K562 (cell line): ENCODE data around the gene CD4. TPM values are rescaled to one million over a fixed set of nuclear protein-coding genes. Genes with fewer than 3 reads are reported as not detected.

ENCODE experiments used
- ATF1 ChIP-seq, 2 experiments: fragments of 450-650 bp in 1 of 2; IDR thresholded peaks; 2 replicates each; pipeline ENCODE4 v1.6.1; 2016; ENCODE audit warnings: missing compliant biosample characterization in 1 of 2, missing genetic modification characterization in 1 of 2
- CTBP1 ChIP-seq: fragments of 450-650 bp; IDR thresholded peaks from 2 replicates; pipeline ENCODE4 v1.6.1; 2016; ENCODE audit warnings: borderline replicate concordance
- EHMT2 ChIP-seq: fragments of 450-650 bp; IDR thresholded peaks from 2 replicates; pipeline ENCODE4 v1.6.1; 2018; ENCODE audit warnings: antibody characterized with exemption
- FOXK2 ChIP-seq, 2 experiments: fragments of 450-650 bp; IDR thresholded peaks in 1 of 2; conservative IDR thresholded peaks in 1 of 2; 2 replicates each; pipeline ENCODE4 v1.6.1; 2016; ENCODE audit warnings: low read depth in 2 of 2, mild to moderate bottlenecking in 1 of 2
- GABPB1 ChIP-seq: sonication (generic); formaldehyde crosslinking; IDR thresholded peaks from 2 replicates; pipeline ENCODE4 v1.8.0; 2022; ENCODE audit warnings: mild to moderate bottlenecking, missing genetic modification reagents
- IRF2 ChIP-seq: sonication (generic); formaldehyde crosslinking; IDR thresholded peaks from 2 replicates; pipeline ENCODE4 v1.8.1; 2022; ENCODE audit warnings: mild to moderate bottlenecking, missing genetic modification reagents
- NCOA1 ChIP-seq: fragments of 450-650 bp; IDR thresholded peaks from 2 replicates; pipeline ENCODE4 v1.6.1; 2016; ENCODE audit warnings: low read depth
- NR2C2 ChIP-seq, 2 experiments: fragments of 200-800 bp in 1 of 2; sonication (Bioruptor generic) in 1 of 2; sonication (generic) in 1 of 2; formaldehyde crosslinking in 1 of 2; IDR thresholded peaks; 2 replicates each; pipeline versions ENCODE4 v1.6.1 to v1.8.0; 2016 to 2022; ENCODE audit warnings: mild to moderate bottlenecking in 1 of 2, missing compliant biosample characterization in 1 of 2, missing genetic modification characterization in 1 of 2, missing genetic modification reagents in 1 of 2
- PYGO2 ChIP-seq: fragments of 450-650 bp; IDR thresholded peaks from 2 replicates; pipeline ENCODE4 v1.6.1; 2016; ENCODE audit warnings: mild to moderate bottlenecking, missing genetic modification characterization, moderate library complexity, missing compliant biosample characterization
- SMARCA5 ChIP-seq: fragments of 450-650 bp; IDR thresholded peaks from 2 replicates; pipeline ENCODE4 v1.6.1; 2016
- SUPT5H ChIP-seq: fragments of 450-650 bp; IDR thresholded peaks from 2 replicates; pipeline ENCODE4 v1.6.1; 2016
- TOE1 ChIP-seq, 2 experiments: fragments of 450-650 bp in 1 of 2; sonication (generic) in 1 of 2; formaldehyde crosslinking in 1 of 2; IDR thresholded peaks; 2 replicates each; pipeline versions ENCODE4 v1.7.1 to v1.8.0; 2016 to 2022; ENCODE audit warnings: borderline replicate concordance in 2 of 2, mild to moderate bottlenecking in 2 of 2, antibody characterized with exemption in 1 of 2, inconsistent platforms in 1 of 2, low read depth in 1 of 2, missing genetic modification reagents in 1 of 2, moderate library complexity in 1 of 2
- ZFX ChIP-seq: sonication (generic); formaldehyde crosslinking; IDR thresholded peaks from 2 replicates; pipeline ENCODE4 v1.8.0; 2022; ENCODE audit warnings: mild to moderate bottlenecking, missing genetic modification reagents, moderate library complexity
- ZKSCAN3 ChIP-seq: fragments of 250-450 bp; sonication (Bioruptor Pico); IDR thresholded peaks from 2 replicates; pipeline ENCODE4 v1.4.0; 2020
- ZNF263 ChIP-seq: sonication (generic); formaldehyde crosslinking; IDR thresholded peaks from 2 replicates; pipeline ENCODE4 v1.8.0; 2022; ENCODE audit warnings: mild to moderate bottlenecking, missing genetic modification reagents, borderline replicate concordance
- ZNF766 ChIP-seq: fragments of 200-800 bp; sonication (Bioruptor generic); conservative IDR thresholded peaks from 2 replicates; pipeline ENCODE4 v1.6.1; 2016; ENCODE audit warnings: missing genetic modification characterization, missing compliant biosample characterization
- polyA plus RNA-seq, 8 experiments: library from polyadenylated mRNA; depleted of rRNA in 4 of 8; stranded (reverse) in 5 of 8; unstranded in 3 of 8; fragments of >200 nt; fragmentation: Nextera tagmentation in 2 of 8; fragmentation: Illumina TruSeq in 1 of 8; extraction: Ambion mirVana in 2 of 8; extraction: Trizol in 1 of 8; gene quantifications; 2 replicates each; pipeline versions ENCODE4 v1.2.1 to v1.2.3, GENCODE V29; 2011 to 2014; ENCODE audit warnings: inconsistent platforms in 1 of 8, missing spikeins in 1 of 8
- total RNA-seq, 7 experiments: library from RNA; depleted of rRNA in 6 of 7; stranded (reverse); fragments of >200 nt in 6 of 7; fragmentation: Illumina TruSeq in 2 of 7; extraction: Trizol in 2 of 7; gene quantifications; 2 replicates each; pipeline versions ENCODE4 v1.2.1 to v1.2.3, GENCODE V29; 2011 to 2021; ENCODE audit warnings: low replicate concordance in 1 of 7
- TF ChIP-seq, protein P1 (sequence below): sonication (generic); formaldehyde crosslinking; IDR thresholded peaks from 2 replicates; pipeline ENCODE4 v1.8.1; 2023; ENCODE audit warnings: mild to moderate bottlenecking, missing genetic modification reagents
- TF ChIP-seq, protein P2 (sequence below): fragments of 250-450 bp; sonication (Bioruptor Pico); IDR thresholded peaks from 2 replicates; pipeline ENCODE4 v1.4.0; 2020
- TF ChIP-seq, protein P3 (sequence below), 2 experiments: fragments of 150-350 bp in 1 of 2; IDR thresholded peaks; 2 replicates each; pipeline ENCODE4 v1.6.1; 2012 to 2016; ENCODE audit warnings: low read depth in 2 of 2, low read length in 2 of 2, mild to moderate bottlenecking in 1 of 2, moderate library complexity in 1 of 2

Gene CD4
- total and polyA plus RNA-seq, 9 of the 15 experiments (the other 6 are each of a cell fraction or from before 2014, with no cell fraction given): 0.06 to 0.27 (median 0.09) TPM; not detected in 5

- TF ChIP-seq FOXK2 (conservative IDR thresholded peaks at IDR 0.05 in 1 of 2, IDR thresholded peaks at IDR 0.05 in 1 of 2; ENCODE audit: low read depth in 2 of 2) (no peak), ZNF263 (peak; percentile 77; the same call in 1 of the 2 replicates), SUPT5H (peak; percentile 90), ZFX (CRISPR knock-in tag) (peak; percentile 95), NR2C2 (CRISPR knock-in tag; IDR thresholded peaks at IDR 0.05) (no peak), NR2C2 (tag; IDR thresholded peaks at IDR 0.05) (peak; percentile 64; the same call in 1 of the 2 replicates), ZNF766 (no peak), SMARCA5 (0 out of 2 replicates have a peak, but pooled peaks have one; percentile 24), ATF1 (CRISPR knock-in tag; IDR thresholded peaks at IDR 0.05) (no peak; the same call in 1 of the 2 replicates), ATF1 (tag; IDR thresholded peaks at IDR 0.05) (peak; percentile 97), GABPB1 (peak; percentile 93), ZKSCAN3 (CRISPR knock-in tag) (no peak), CTBP1 (no peak), IRF2 (CRISPR knock-in tag) (no peak), EHMT2 (no peak), NCOA1 (peak; percentile 16; the same call in 1 of the 2 replicates), TOE1 (IDR thresholded peaks at IDR 0.05; ENCODE audit: borderline replicate concordance) (peak; percentile 66; the same call in 1 of the 2 replicates), TOE1 (CRISPR knock-in tag; IDR thresholded peaks at IDR 0.05; ENCODE audit: borderline replicate concordance, low read depth) (no peak), PYGO2 (tag) (no peak; the same call in 1 of the 2 replicates)
- TF ChIP-seq, protein P1, sequence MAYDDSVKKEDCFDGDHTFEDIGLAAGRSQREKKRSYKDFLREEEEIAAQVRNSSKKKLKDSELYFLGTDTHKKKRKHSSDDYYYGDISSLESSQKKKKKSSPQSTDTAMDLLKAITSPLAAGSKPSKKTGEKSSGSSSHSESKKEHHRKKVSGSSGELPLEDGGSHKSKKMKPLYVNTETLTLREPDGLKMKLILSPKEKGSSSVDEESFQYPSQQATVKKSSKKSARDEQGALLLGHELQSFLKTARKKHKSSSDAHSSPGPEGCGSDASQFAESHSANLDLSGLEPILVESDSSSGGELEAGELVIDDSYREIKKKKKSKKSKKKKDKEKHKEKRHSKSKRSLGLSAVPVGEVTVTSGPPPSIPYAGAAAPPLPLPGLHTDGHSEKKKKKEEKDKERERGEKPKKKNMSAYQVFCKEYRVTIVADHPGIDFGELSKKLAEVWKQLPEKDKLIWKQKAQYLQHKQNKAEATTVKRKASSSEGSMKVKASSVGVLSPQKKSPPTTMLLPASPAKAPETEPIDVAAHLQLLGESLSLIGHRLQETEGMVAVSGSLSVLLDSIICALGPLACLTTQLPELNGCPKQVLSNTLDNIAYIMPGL (CRISPR knock-in tag): no peak
- TF ChIP-seq, protein P2, sequence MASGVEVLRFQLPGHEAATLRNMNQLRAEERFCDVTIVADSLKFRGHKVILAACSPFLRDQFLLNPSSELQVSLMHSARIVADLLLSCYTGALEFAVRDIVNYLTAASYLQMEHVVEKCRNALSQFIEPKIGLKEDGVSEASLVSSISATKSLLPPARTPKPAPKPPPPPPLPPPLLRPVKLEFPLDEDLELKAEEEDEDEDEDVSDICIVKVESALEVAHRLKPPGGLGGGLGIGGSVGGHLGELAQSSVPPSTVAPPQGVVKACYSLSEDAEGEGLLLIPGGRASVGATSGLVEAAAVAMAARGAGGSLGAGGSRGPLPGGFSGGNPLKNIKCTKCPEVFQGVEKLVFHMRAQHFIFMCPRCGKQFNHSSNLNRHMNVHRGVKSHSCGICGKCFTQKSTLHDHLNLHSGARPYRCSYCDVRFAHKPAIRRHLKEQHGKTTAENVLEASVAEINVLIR (CRISPR knock-in tag): peak; percentile 74
- TF ChIP-seq, protein P3, sequence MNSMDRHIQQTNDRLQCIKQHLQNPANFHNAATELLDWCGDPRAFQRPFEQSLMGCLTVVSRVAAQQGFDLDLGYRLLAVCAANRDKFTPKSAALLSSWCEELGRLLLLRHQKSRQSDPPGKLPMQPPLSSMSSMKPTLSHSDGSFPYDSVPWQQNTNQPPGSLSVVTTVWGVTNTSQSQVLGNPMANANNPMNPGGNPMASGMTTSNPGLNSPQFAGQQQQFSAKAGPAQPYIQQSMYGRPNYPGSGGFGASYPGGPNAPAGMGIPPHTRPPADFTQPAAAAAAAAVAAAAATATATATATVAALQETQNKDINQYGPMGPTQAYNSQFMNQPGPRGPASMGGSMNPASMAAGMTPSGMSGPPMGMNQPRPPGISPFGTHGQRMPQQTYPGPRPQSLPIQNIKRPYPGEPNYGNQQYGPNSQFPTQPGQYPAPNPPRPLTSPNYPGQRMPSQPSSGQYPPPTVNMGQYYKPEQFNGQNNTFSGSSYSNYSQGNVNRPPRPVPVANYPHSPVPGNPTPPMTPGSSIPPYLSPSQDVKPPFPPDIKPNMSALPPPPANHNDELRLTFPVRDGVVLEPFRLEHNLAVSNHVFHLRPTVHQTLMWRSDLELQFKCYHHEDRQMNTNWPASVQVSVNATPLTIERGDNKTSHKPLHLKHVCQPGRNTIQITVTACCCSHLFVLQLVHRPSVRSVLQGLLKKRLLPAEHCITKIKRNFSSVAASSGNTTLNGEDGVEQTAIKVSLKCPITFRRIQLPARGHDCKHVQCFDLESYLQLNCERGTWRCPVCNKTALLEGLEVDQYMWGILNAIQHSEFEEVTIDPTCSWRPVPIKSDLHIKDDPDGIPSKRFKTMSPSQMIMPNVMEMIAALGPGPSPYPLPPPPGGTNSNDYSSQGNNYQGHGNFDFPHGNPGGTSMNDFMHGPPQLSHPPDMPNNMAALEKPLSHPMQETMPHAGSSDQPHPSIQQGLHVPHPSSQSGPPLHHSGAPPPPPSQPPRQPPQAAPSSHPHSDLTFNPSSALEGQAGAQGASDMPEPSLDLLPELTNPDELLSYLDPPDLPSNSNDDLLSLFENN (IDR thresholded peaks at IDR 0.05; ENCODE audit: low read depth in 2 of 2, low read length in 2 of 2): 0 out of 4 replicates have a peak, but pooled peaks of 1 of the 2 experiments have one; percentile 15
These were observed 36.2 kb upstream of the CD4 start, which contains the start of gene MLF2 (continued) for GRCh38 chr12:6752921-6753771.
